T-helper 2 cell treated with Interferon-gamma antibody and Interleukin-4, amounts not matched to agents 100 ng/mL and 5 ng/mL, for 36 hours (primary cell): ENCODE measurements around the gene MYL6. TPM values are rescaled to one million over a fixed set of nuclear protein-coding genes. Genes with fewer than 3 reads are reported as not detected.

Experiments
- intact Hi-C: fragments of 100-400 bp; cut with micrococcal nuclease; formaldehyde crosslinking; loops from one replicate; pipeline ENCODE4 v1.15.1; 2023
- total RNA-seq: library from RNA; stranded (reverse); gene quantifications from 2 replicates; pipeline ENCODE4 v1.2.3, GENCODE V29; 2022

The MYL6 gene
- total RNA-seq, 1 donor from 2014 or later: 1,617 TPM

DNA sequence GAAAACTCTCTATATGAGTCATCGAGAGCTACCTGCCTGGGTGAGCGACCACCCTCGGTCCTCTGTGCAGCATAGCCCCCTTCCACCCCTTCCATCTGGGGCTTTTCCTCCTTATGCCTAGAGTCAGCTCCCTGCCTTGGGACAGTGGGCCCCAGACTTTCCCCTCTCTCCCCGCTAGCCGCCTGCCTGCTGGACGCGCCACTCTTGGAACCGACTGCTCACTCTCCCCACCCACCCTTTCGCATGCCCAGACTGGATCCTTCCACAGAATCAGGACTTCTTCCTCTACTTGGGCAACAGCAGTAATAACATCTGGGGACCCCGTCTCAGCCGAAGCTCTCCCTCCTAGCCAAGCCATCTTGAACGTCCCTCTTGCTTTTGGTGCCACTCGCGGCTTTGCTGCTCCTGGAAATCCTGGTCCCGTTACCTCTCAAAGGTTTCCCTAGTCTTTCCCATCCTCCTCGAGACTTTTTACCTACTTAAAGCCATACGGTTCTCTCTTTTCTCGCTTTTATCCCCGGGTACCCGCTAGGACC lies 29.4 kb upstream of the MYL6 start:
- intact Hi-C loops: loop anchor here (1.0 to 5.0 kb wide), 6 partner anchors 10 to 508 kb away; partner anchors contain the start of genes COQ10A, MYL6B and TIMELESS

DNA sequence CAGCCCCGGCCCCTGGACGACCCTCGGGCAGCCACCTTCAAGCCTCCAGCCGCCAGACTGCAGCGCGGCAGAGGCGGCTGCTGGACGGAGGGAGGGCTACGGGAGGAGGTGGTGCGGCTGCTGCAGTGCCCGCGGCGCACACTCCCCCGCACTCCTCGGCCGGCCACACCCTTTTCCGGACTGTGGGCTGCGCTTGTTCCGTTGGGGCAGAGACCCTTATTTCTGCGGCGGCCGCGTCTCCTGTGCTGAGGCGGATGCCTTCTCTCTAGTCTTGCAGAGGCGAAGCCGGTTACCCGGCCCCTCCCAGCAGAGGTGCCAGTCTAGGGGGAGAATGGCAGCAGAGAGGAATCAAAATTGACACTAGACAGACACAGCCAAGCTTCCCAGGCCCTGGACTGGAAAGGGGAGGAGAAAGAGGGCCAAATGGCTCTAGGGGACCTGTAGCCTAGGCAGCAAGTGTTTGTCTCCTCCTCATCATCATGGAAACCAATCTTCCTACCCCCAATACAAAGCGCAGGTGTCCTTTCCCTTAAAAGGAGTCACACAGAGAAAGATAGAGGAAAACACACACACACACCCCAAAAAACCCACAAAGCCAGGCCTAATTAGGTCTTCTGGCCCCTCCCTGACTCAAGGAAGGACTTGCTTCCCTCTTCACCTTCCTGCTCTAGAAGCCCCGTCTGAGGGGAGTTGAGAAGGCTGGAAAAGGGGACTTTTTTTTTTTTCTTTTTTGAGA lies 28.8 kb upstream of the MYL6 start:
- intact Hi-C loops: loop anchor here (1.0 to 5.0 kb wide), 5 partner anchors 9 to 507 kb away; partner anchors contain the start of genes COQ10A and TIMELESS

DNA sequence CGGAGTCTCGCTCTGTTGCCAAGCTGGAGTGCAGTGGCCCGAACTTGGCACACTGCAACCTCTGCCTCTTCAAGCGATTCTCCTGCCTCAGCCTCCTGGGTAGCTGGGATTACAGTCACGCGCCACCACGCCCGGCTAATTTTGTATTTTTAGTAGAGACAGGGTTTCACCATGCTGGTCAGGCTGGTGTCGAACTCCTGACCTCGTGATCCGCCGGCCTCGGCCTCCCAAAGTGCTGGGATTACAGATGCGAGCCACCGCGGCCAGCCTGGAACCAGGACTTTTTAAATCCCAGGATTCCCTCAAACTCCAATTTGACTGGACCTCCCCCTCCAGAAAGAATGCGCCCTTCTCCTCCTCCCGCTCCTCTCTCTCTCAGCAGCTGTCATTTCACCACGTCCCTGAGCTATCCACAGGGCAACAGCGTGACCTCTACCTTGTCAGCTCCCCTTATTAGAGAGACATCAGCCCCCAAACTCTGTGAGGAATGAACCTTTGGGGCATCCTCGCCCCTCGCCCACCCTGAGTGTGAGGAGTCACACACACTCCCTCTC lies 28.1 kb upstream of the MYL6 start:
- intact Hi-C loops: loop anchor here (1.0 to 5.0 kb wide), 5 partner anchors 8 to 507 kb away; partner anchors contain the start of genes COQ10A and TIMELESS

DNA sequence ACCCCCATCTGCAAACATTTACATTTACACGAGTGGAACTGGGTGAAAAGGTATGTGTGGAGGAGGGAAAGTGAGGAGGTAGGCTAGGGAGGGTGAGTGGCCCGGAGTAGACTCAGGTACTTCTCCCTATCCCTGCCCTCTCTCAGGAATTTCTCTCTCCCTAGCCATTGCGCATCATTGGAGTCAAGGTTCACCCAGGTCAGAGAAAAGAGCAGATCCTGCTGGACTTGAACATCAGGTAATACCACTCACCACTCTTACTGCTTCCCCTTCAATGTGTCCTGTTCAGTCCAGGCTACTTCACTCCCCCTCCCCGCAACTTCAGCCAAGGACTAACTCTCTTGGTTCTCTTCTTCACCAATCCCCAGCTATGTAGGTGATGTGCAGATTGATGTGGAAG lies 27.3 kb upstream of the MYL6 start:
- intact Hi-C loops: no loop called here

DNA sequence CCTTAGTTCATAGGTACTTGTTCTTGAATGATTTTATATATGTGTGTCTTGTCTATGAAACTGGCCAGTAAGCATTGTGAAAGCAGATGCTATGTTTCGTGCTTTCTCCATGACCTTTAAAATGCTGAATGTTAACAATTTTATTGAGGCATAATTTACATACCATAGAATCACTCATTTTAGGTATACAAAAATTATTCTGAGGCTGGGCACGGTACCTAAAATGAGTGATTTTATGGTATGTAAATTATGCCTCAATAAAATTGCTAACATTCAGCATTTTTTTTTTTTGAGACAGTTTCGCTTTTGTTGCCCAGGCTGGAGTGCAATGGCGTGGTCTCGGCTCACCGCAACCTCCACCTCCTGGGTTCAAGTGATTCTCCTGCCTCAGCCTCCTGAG lies 23.3 kb upstream of the MYL6 start:
- intact Hi-C loops: no loop called here

DNA sequence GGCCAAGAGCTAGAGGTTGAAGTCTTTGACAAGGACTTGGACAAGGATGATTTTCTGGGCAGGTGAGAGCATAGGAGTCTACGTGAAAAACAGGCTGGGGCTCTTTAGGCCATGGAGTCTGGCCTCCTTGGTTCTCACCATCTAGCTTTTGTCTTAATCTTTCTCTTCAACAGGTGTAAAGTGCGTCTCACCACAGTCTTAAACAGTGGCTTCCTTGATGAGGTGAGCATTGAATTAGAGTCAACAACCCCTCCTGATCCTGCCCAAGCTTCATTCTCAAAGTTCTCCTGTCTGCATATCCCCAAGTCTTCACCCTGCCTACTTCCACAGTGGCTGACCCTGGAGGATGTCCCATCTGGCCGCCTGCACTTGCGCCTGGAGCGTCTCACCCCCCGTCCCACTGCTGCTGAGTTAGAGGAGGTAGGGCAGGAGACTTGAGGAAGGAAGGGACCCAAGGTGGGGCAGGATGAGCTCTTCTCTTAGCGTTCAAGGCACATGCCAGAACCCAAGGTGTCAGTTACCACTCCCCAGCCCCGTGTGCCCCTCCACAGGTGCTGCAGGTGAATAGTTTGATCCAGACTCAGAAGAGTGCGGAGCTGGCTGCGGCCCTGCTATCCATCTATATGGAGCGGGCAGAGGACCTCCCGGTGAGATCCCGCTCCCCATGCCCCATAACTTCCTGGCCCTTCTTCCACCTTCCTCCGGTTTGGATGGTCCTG lies 20.1 kb upstream of the MYL6 start:
- intact Hi-C loops: loop anchor here (1.0 kb wide), 1 partner anchor 9 kb away; no protein-coding TSS in a partner anchor

DNA sequence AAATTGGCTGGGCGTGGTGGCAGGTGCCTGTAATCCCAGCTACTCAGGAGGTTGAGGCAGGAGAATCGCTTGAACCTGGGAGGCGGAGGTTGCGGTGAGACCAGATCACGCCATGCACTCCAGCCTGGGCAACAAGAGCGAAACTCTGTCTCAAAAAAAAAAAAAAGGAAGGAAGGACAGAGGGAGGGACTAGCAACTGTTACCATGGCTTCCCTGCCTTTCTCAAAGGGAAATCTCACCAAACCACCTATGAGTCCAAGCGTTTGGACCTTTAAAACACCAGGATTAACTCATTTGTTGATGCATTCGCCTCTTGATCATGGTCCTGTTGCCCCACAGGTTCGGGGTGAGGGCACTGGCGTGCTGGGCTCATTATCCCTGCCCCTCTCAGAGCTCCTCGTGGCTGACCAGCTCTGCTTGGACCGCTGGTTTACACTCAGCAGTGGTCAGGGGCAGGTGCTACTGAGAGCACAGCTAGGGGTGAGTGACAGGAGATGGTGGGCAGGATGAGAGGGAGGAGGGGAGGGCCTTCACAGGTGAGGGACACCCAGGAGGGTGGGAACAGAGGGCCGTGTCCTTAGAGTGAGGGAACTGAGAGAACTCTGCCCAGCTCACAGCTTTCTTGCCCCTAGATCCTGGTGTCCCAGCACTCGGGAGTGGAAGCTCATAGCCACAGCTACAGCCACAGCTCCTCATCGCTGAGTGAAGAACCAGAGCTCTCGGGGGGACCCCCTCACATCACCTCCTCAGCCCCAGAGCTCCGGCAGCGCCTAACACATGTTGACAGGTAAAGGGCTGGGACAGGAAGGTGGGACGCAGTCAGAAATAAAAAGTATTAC lies 16.0 kb upstream of the MYL6 start:
- intact Hi-C loops: no loop called here

DNA sequence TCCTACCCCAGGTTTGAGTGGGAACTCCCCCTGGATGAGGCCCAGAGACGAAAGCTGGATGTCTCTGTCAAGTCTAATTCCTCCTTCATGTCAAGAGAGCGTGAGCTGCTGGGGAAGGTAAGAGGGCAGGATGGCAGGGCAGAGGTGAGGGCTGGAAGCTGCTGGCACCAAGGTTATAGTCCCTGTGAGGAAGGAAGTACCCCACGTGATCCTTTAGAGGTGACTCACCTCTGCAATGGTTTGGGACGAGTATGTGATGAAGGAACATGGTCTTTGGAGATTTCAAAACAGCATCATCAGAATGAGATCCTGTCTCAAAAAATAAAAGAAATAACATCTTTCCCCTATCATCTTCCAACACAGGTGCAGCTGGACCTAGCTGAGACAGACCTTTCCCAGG lies 14.9 kb upstream of the MYL6 start:
- intact Hi-C loops: no loop called here

DNA sequence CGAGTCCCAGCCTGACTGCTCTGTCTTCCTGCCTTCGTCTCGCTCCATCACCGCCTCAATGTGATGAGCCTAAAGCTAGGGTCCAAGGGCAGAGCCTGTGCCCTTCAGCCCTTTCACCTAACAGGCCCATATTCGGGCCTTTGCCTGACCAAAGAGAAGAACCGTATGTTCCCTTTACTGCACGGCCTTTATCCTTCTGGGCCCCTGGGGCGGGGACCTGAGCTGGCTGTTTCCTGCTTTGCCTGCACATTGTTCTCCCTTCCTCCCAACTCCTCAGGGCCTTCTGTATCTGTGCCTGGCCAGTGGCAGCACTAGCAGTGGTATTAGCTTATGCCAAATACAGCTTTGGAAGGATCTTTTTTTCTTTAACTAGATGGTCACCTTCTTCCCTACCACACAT lies 14.3 kb upstream of the MYL6 start:
- intact Hi-C loops: no loop called here

DNA sequence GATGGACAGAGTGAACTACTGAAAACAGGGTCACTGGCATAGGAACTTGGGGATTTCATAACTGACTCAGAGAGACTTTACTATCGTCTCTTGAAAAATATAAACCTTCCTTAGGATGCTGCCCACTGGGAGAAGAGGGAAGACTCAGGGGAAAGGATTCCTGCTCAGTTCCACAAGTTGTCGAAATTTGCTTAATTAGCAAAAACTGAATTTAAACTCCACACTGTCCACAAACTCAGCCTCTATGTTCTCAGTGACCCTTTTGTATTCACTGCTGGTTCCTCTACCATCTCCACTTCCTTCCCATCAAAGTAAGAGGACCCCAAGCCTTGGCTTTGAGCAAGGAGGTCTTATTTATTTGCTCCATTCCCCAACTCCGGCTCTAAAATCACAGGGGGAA lies 12.9 kb upstream of the MYL6 start:
- intact Hi-C loops: no loop called here

DNA sequence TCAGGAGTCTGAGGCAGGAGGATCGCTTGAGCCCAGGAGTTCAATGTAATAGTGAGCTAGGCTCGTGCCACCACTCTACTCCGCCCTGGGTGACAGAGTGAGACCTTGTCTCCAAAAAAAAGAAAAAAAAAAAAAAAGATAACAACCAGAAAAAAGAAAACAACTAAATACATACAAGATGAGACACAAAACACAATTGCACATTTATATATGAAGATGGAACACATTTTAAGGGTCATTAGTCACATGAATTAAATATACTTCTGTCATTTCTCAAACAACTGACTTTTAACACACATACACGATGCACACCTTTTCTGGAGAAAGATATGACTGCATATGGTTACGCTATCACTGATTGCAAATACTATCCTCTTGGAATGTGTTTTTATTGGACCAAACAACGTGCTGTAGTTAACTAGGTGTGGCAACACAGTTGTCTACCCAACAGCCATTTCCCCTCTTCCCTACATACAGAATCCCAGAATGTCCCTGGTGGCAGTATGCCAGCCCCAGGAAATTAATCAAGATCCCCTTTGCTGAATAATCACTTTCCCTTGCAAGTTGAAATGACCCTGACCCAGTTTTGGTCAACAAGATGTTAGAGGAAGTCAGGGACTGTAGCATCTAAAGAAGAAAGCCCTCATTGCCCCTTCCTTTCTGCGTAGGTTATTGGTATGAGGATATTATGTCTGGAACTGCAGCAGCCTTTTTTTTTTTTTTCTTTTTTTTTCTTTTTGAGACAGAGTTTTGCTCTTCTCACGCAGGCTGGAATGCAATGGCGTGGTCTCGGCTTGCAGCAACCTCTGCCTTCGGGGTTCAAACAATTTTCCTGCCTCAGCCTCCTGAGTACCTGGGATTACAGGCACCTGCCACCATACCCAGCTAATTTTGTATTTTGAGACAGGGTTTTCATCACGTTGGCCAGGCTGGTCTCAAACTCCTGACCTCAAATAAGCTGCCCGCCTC lies 11.4 kb upstream of the MYL6 start:
- intact Hi-C loops: no loop called here

DNA sequence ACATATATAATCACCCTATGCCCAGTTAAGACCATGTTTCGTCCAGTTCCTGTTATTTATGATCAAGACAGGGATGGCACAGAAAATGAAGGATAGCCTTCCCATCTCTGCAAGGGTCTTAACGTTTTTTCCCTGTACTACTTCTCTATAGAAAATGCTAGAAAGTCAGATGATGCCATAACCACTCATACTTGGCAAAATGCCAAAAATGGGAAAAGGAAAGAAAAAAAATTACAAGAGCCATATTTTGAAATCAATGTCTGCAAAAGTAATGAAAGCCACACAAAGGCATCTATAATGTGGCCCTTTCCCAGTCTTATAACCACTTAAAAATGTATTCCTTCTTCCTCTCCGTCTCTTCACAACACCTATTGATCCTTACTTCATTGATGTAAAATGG lies 7.6 kb upstream of the MYL6 start:
- intact Hi-C loops: loop anchor here (5.0 kb wide), 1 partner anchor 223 kb away; the partner anchor contains the start of gene PYM1

DNA sequence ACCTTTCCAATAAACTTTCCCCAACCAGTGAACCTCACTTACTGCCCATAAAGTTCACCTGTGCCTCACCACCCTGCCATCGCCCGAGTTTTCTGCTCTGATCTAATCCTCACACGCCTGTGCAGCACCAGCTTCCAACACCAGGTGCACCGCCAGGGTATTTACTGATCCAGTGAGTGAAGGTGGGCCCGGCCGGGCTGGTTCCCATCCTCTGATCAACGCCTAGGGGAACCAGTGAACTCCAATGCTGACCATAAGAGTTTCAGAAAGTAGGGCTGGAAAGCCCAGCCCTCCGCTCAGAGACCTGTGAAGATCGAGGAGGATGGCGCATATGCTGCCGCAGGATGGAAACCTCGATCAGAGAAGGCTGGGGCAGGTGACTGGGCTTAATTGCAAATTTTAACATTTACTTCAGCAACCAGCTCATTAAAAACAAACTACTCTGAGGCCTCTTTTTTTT lies 6.5 kb upstream of the MYL6 start:
- intact Hi-C loops: loop anchor here (1.0 to 5.0 kb wide), 5 partner anchors 9 to 224 kb away; partner anchors contain the start of genes ESYT1, PYM1 and ZC3H10

DNA sequence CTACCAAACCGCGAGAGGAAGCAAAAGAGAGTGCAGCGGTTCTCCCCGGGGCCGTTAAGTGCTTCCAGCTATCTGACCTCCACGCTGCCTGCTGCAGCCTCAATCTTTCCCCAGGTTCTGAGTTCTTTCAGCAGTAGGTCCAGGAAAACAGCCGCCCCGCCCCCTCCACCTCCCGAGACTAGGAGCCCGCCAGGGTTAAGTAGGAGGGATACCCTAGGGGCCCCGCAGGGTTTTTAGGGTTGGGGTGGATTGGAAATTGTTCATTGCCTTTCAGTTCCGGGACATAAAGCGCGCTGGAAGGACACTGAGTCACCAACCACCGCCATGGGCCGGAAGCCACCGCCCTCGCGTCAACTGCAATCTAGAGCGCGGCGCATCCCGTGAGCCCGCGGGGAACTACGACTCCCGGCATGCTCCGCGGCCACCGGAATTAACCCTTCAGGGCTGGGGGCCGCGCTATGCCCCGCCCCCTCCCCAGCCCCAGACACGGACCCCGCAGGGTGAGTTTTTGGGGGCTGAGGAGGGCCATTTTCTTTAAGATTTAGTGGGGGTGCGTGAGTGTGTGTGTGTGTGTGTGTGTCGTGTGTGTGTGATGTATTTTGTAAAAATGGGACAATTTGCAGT lies 5.9 kb upstream of the MYL6 start, which contains the start of gene MYL6B:
TSS of gene MYL6B (plus strand) at position 456 of the 624 bp plus-strand sequence. CDS start 1,332 bp downstream, outside the sequence.
- intact Hi-C loops: loop anchor here (1.0 to 5.0 kb wide), 4 partner anchors 8 to 225 kb away; partner anchors contain the start of genes ESYT1, PYM1 and ZC3H10

DNA sequence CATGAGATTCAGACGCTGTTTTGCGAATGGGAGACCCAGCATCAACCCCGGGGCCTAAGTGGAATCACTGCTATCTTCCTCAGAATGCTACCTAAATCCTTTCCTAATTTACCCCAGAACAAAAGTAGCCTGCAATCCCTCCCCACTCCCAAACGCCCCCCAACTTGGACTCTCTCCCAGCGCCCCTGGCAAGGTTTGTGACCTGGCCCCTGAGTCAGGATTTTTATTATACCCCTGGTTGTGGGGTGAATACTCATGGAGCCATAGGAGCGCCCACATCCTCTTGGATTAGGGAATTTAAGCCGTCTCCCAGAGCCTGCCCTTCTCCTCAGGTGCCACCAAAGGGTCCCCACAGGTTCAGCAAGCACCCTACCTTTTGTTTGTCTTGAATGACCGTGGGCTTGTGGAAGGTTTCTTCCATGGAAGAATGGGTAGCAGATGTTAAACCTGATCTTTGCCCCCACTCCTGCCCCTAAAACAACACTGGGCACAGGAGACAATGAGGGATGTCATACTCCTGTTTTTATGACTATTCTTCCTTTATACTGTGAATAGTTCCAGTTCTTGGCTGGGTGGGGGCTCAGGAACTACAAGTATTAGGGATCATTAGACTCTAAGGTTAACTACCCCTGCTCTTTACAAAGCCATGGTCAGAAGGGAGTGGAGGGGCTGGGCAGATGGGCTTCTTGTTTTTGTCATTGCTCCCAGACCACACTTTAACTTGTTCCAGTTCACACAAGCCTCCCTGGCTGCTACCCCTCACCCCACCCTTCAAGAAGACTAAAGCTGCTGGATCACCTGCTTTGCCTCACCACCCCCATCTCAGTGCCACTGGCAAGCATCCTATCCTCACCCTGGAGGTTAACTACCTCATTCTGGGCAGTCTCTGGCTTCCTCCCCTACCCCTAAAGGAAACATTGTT lies 5.1 kb upstream of the MYL6 start:
- intact Hi-C loops: loop anchor here (1.0 to 5.0 kb wide), 4 partner anchors 7 to 226 kb away; partner anchors contain the start of genes ESYT1, PYM1 and ZC3H10

DNA sequence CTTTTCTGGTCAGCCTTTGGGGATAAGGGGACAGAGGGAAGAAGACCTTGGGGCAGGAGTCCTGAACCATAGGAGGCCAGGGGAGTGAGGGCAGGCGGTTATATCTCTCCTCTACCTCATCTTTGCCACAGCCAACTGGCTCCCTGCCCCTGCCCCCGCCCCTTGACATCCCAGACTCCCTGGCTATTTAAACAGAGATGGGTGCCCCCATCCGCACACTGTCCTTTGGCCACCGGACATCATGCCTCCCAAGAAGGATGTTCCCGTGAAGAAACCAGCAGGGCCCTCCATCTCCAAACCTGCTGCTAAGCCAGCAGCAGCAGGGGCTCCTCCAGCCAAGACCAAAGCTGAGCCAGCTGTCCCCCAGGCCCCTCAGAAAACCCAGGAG lies 4.5 kb upstream of the MYL6 start:
- intact Hi-C loops: loop anchor here (5.0 kb wide), 1 partner anchor 226 kb away; the partner anchor contains the start of gene PYM1

DNA sequence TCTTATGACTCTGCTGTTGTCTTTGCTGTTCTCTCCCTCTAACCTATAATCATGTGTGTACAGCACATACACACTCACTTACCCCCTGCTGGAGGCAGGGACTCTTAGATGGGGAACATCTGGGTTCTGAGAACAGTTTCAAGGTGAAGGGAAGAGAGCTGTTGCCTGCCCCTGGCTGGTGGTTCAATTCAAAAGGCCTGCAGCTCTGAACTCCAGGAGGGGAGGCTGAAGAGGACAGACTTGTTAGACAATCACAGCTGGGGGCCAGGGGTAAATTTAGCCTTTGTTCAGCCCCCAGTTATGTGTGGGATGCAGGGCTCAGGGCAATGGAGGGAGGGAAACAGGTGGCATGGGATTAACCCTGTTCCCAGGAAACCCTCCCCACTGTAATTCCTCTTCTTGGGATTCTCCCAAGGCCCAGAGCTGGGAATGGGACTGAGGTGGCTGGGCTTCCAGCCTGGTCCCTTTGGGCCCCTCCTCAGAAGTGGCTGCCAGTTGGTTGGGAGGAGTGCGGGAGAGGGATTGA lies 3.9 kb upstream of the MYL6 start:
- intact Hi-C loops: loop anchor here (5.0 kb wide), 1 partner anchor 227 kb away; the partner anchor contains the start of gene PYM1
